Left cardiac atrium (tissue), 4 donors: Measurements from ENCODE around the gene OAF. TPM values are rescaled to one million over a fixed set of nuclear protein-coding genes. Genes with fewer than 3 reads are reported as not detected.
A peak's percentile ranks its signal among the peaks of the same experiment; 100 is the strongest.

Source experiments
- ATAC-seq, 2 donors: fragments of 200-7000 bp; cut with Tn5 transposase; one replicate each; pipeline ENCODE4 v1.9.1; 2020; ENCODE audit warnings: mild to moderate bottlenecking in 2 of 2, moderate library complexity in 2 of 2
- DNase-seq: peaks from one replicate; pipeline ENCODE4 v3.0.0-alpha.2; 2020
- intact Hi-C, 2 donors: fragments of 100-400 bp; cut with DNase I; formaldehyde crosslinking; loops; one replicate each; pipeline versions ENCODE4 v1.14.1 to v1.15.1; 2022 to 2023
- total RNA-seq, 2 donors: library from RNA; stranded (reverse); fragmentation: NEBNext Ultra II Directional; extraction: Animal tissue kit (Norgen Biotek cat#: 25700); gene quantifications; one replicate each; pipeline ENCODE4 v1.2.1, GENCODE V29; 2021
- donor health status: DM: no; HTN: yes; CAD: no.
- donor health status: DM: no; HTN: yes; CAD: no; lungs with severe emphysema.
- donor health status: DM: yes; HTN: yes; CAD: no.
- donor health status: Dilated cardiomyopathy.

The OAF gene
- total RNA-seq, 2 donors from 2014 or later = 32.9 to 59.6 TPM

DNA sequence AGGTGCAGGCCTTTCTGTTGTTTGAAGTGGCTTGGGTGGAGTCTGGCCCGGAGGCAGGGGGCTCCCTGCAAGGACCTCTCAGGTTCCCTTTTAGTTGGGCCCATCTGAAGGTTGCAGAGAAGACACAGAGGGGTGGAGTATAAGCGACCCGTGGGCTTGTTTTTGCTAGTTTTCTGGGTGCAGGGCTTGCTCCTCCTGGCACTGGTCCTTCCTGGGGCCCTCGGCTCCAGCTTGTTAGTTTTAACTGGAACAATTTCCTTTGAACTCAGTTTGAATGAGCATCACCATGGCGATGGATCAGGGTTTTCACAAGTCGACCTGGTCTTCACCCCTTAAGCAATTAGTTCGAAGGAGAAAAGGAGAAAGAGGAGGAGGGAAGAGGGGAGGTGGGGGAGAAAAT, 28.5 kb upstream of the OAF start:
- intact Hi-C loops = no loop called here
- ATAC-seq = no peak
- no peak for DNase-seq

DNA sequence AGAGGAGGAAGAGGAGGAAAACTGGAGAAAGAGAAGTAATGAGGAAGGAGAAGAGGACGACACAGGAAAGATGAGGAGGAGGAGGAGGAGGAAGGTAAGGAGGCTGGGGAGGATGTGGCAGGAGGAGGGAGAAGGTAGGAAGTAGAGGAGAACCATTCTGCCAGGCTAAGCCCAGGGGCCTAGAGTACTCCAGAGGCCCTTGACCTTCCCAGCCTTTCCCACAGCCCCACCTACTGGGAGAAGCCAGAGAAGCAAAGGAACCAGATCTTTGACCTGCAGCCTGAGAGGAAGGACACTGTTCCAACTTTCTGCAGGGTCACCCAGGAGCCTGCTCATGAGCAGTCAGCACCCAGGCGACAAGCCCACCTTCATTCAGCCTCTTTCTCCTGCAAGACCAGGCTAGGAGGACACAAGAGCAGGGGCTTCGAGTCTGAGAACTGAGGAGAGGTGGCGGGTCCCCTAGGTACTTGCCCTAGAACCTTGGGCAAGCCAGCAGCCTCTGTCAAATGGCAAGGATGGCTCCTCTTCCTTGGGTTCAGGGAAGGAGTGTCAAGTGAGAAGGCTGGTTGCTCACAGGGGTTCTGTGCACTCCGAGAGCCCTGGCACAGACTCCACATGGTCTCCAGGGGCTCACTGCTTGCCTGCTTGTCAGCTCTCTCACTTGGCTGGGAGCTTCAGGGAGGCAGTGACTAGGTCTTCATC, 27.9 kb upstream of the OAF start:
- DNase-seq = no peak
- intact Hi-C loops = no loop called here
- no peak for ATAC-seq

DNA sequence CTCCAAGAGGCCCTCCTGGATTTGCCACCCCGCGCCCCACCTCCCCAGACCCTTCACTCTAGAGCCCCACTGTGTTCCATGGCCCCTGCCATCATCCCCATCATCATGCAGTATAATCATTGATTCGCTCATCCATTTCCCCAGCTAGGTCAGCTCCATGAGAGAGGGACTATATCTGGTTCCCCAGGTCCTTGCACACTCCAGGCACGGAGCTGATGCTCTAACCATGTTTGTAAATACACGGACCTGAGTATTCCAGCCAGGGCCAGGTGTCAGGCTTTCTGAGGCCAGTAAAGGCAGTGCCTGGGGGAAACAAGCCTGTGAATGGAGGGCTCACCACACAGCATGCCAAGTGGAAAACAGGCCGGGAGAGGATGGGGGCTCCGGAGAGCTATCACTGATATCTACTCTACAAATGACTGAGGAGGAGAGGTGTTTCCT, 27.1 kb upstream of the OAF start:
- intact Hi-C loops = no loop called here
- ATAC-seq (no peak), DNase-seq (no peak)

DNA sequence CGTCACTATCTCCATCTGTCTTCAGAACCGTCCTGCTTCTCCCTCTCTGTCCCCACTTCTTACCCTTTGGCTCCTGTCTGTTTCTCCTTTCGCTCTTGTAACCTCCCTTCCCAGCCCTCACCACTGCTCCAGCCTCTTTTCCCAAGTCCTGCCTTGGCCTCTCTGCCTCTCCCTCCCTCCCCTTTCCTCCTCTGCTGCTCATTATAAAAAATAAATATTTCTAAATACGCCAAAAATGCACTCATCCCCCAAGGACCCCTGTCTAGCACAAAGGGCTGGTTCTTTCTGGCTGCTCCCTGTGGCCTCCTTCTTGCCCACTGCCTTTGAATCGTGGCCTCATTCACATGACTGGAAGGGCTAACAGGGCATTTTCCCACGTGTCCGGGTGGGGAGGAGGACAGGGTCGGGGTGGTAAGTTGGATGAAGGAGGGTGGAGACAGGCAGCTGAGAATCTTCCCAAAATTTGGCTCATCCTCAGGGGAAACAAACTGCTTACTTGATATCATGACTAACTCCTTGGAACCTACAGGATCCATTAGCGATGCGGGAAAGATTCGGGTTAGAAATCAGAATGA, 26.4 kb upstream of the OAF start:
- ATAC-seq = peak; percentile 41 to 51
- intact Hi-C loops = no loop called here
- DNase-seq = no peak

- intact Hi-C loops = no loop called here
- DNase-seq (peak; percentile 58), ATAC-seq (peak; percentile 63 to 78)
These were observed 25.7 kb upstream of the OAF start for GRCh38 chr11:120184946-120185705.

GRCh38 chr11:120185706-120186455, 25.0 kb upstream of the OAF start:
- intact Hi-C loops = no loop called here
- DNase-seq (no peak), ATAC-seq (peak; percentile 13 to 31)

DNA sequence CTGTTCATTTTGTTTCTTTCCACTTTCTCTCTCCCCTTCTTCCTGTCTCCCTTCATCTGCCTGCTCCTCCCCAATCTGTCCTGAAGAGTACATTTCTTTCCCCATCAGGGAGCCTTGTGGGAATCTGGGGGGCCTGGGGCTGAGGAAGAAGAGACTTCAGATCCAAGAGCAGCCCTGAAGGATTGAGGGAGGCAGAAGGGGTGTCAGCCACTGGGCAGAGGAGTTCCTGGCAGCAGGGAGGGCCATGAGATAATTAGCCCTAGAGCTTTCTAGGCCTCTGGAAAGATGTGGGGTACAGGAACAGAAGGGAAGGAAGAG, 24.4 kb upstream of the OAF start:
- ATAC-seq = no peak
- intact Hi-C loops = no loop called here
- DNase-seq = no peak

DNA sequence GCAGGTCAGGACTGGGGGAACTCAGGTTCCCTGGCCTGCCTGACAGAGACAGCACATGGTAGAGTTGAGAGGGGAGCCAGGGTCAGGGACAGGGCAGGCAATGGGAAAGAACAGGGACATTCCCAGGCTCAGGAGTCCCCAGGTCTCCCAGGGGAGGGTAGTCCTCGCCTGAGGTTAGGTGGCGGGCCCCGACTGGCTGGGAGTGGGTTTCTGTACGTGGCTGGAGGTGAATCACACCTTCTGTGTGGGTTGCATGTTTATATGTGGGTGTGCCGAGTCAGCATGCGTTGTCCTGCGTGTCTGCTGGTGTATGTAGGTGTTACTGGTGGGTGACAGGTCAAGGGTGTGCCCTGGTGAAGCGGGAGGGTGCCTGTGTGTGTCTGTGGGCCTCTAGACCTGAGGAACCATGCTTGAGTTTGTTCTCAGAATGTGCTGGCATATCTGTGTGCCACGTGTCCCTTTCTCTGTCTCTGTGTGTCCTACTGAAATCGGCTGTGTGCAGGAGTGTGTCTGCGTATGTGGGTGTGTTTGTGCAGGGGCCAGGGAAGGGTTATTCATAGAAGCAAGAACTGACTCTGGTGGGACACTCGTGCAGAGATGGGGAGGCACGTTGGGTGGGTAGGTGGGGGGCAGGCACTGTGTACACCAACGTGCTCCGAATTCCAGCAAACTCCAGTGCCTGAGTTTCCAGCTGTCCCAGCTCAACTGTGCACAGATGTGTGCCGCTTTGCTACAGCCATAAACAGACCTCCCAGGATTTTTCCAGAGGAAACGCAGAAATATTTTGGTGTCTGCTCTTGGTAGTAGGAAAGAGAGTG, 23.8 kb upstream of the OAF start:
- intact Hi-C loops = no loop called here
- peak in 1 of 2 donors; percentile 9 for ATAC-seq
- DNase-seq = no peak

DNA sequence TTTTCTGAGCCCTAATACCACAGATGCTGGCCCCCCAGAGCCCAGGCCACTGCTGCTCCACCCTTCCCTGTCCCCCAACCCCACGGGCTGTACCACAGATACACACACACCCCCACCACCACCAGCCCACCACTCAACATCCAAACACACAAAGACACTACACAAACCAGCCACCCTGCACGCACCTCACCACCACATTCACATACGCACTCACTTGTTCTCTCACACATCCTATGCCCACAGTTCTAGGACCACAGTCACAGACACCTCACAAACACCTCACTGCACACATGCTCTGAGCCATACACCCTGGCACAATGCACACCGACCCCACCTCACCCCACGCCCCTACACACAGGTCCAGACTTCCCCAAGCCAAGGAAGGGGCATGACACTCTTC, 22.5 kb upstream of the OAF start:
- ATAC-seq (no peak), DNase-seq (no peak)
- intact Hi-C loops = no loop called here

- ATAC-seq = no peak
- intact Hi-C loops = no loop called here
- no peak for DNase-seq
These were observed 21.9 kb upstream of the OAF start for GRCh38 chr11:120188811-120189455.

DNA sequence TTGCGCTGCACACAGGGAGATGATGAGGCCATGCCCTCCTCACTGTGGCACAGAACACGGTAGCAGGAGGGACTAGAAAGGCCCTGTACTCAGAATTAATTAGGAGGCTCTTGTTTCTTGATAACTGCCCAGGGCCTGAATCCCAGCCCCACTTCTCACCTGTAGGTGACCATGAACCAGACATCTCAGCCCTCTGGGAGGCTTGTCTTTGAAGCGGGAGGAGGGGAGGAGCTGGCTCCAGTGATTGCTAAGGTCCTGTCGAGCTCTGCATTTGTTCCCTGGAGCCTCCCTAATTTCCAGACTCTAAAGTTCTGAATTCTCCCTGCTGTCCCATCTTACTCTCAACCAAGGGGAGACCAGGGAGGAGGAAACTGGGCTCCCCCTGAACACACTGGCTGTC, 19.8 kb upstream of the OAF start:
- ATAC-seq (no peak), DNase-seq (no peak)
- intact Hi-C loops = no loop called here

DNA sequence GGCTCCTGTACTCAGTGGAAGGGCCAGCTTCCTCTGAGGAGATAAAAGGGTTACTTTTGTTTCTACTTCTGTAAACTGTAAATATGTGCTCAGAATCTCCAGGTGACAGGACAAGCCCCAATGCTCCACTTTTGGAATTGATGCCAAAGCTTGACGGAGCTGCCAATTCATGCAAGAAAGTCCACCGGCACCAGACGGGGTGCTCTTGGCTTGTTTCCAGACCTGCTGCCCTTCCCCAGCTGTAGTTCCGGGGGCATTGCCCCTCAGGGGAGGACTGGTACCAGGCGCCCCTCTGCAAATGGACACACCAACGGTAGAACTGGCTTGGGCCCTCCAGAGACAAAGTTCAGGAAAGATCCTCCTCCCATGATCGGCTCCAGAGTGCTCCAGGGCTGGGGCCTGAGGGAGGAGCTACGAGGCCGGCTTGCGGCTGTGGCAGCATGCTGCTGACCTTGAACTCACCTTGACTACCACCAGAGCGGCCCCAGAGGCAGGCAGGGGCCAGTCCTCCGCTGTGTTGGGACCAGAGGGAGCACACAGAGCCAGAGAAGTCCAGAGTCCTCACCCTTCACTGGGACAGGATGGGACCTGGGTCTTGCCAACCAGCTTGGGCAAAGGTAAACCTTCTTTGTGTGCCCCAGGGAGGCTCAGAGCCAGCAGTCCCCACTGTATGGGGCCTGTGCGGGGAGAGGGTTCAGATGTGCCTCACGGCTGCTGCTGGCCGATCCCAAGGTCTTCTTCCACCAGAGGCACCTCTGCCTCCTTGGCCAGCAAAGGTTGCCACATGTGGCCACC, 17.8 kb upstream of the OAF start:
- intact Hi-C loops = no loop called here
- no peak for ATAC-seq
- no peak for DNase-seq

- intact Hi-C loops = no loop called here
- DNase-seq (no peak), ATAC-seq (no peak)
These were observed 16.7 kb upstream of the OAF start for GRCh38 chr11:120194166-120194565.

- ATAC-seq (no peak), DNase-seq (no peak)
- intact Hi-C loops = no loop called here
These were observed 15.1 kb upstream of the OAF start for GRCh38 chr11:120195601-120196320.

DNA sequence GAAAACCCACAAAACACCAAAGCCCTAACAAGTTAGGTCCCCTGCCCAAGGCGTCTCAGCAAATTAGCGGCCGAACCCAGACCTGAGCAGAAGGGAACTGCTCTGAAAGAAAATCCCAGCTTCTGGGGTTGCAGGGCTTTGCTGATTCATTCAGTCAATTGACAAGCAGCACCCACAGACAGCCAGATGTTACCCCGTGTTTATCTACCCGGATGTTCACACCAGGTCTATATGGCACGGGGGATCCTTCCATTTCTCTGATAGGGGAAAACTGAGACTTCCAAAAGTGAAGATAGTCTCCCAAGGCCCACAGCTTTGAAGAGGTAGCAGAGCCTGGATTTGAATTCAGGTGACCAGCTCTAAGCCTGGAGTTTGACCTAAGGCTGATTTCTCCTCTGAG, 14.0 kb upstream of the OAF start:
- intact Hi-C loops = no loop called here
- DNase-seq = no peak

GRCh38 chr11:120197251-120197891, 13.5 kb upstream of the OAF start:
- ATAC-seq (peak; percentile 75 to 81), DNase-seq (no peak)

More for the DNA sequence above, 14.0 kb upstream of the OAF start:
- no peak for ATAC-seq

DNA sequence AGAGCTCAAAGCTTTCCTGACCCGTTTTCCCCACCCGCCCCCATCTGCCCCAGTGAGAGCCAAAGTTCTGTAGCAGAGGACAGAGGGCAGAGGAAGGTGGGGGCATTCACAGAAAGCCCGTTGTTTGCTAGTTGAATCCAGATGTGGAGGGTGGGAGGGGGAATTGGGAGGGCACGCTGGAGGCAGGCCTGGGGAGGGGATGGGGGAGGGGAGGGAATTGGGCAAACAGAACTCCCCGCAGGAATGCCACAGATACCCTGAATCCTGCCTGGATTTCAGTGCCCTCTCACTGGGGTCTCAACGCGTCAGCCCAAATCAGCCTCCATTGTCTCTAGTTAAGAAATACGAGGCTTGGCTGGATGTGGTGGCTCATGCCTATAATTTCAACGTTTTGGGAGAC, 12.9 kb upstream of the OAF start:
- ATAC-seq = peak in 1 of 2 donors; percentile 23
- intact Hi-C loops = no loop called here
- no peak for DNase-seq

More at GRCh38 chr11:120197251-120197891, 13.5 kb upstream of the OAF start:
- intact Hi-C loops = no loop called here
